GM23338 (cell line): Measurements from ENCODE around the gene CES4A. TPM values are rescaled to one million over a fixed set of nuclear protein-coding genes. Genes with fewer than 3 reads are reported as not detected.

Experiments
- ATAC-seq: fragments of 200-7000 bp; cut with Tn5 transposase; 3 replicates; pipeline ENCODE4 v1.9.1; 2020
- DNase-seq: peaks from one replicate; pipeline ENCODE4 v3.0.0-alpha.2; 2015; ENCODE audit warnings: low spot score
- H2AFZ ChIP-seq: fragments of 200-600 bp; sonication (generic); 2 replicates; pipeline ENCODE4 v1.8.0; 2016; ENCODE audit warnings: antibody characterized with exemption, mild to moderate bottlenecking, moderate library complexity
- H3F3A ChIP-seq: fragments of 200-600 bp; sonication (generic); replicated peaks from 2 replicates; pipeline ENCODE4 v1.8.0; 2017; ENCODE audit warnings: antibody characterized with exemption, mixed run types, low read depth
- H3K27ac ChIP-seq: fragments of 200-600 bp; sonication (generic); 2 replicates; pipeline ENCODE4 v1.6.1; 2016; ENCODE audit warnings: low read depth
- H3K27me3 ChIP-seq: fragments of 200-600 bp; sonication (generic); 2 replicates; pipeline ENCODE4 v1.8.0; 2016; ENCODE audit warnings: mild to moderate bottlenecking, mixed run types, moderate library complexity; ENCODE audit not compliant: insufficient read depth
- H3K36me3 ChIP-seq: fragments of 200-600 bp; sonication (generic); 2 replicates; pipeline ENCODE4 v1.8.0; 2016; ENCODE audit warnings: mild to moderate bottlenecking; ENCODE audit not compliant: insufficient read depth
- H3K4me1 ChIP-seq: fragments of 200-600 bp; sonication (generic); 2 replicates; pipeline ENCODE4 v1.8.0; 2016; ENCODE audit warnings: mild to moderate bottlenecking, moderate library complexity; ENCODE audit not compliant: insufficient read depth
- H3K4me2 ChIP-seq: fragments of 200-600 bp; sonication (generic); 2 replicates; pipeline ENCODE4 v1.7.1; 2017; ENCODE audit warnings: mixed run types
- H3K4me3 ChIP-seq: fragments of 200-600 bp; sonication (generic); 2 replicates; pipeline ENCODE4 v1.6.1; 2016; ENCODE audit warnings: mixed run types
- H3K79me2 ChIP-seq: fragments of 200-600 bp; sonication (generic); replicated peaks from 2 replicates; pipeline ENCODE4 v1.8.0; 2017; ENCODE audit warnings: mild to moderate bottlenecking; ENCODE audit not compliant: insufficient read depth
- H3K9me2 ChIP-seq: fragments of 200-600 bp; sonication (generic); 2 replicates; pipeline ENCODE4 v1.8.0; 2017; ENCODE audit not compliant: insufficient read depth
- H4K20me1 ChIP-seq: fragments of 200-600 bp; sonication (generic); replicated peaks from 2 replicates; pipeline ENCODE4 v1.8.0; 2017; ENCODE audit warnings: mild to moderate bottlenecking; ENCODE audit not compliant: insufficient read depth
- H3K27ac Mint-ChIP-seq: 2 replicates; pipeline ENCODE4 v1.8.0; 2020; ENCODE audit warnings: inconsistent platforms, mild to moderate bottlenecking, moderate library complexity, mixed read lengths
- H3K27me3 Mint-ChIP-seq: 3 replicates; pipeline ENCODE4 v1.8.0; 2022; ENCODE audit warnings: low read depth, mild to moderate bottlenecking, moderate library complexity, mixed read lengths, inconsistent platforms; ENCODE audit not compliant: insufficient read depth, poor library complexity
- H3K36me3 Mint-ChIP-seq: 3 replicates; pipeline ENCODE4 v1.8.0; 2021; ENCODE audit warnings: low read depth, mild to moderate bottlenecking, inconsistent platforms, moderate library complexity, mixed read lengths
- H3K4me1 Mint-ChIP-seq: 3 replicates; pipeline ENCODE4 v1.8.0; 2020; ENCODE audit warnings: mild to moderate bottlenecking, inconsistent platforms, mixed read lengths
- H3K4me3 Mint-ChIP-seq: 3 replicates; pipeline ENCODE4 v1.8.0; 2021; ENCODE audit warnings: moderate library complexity, mild to moderate bottlenecking, inconsistent platforms, mixed read lengths
- H3K9me3 Mint-ChIP-seq: 3 replicates; pipeline ENCODE4 v1.8.0; 2020; ENCODE audit warnings: moderate library complexity, mild to moderate bottlenecking, inconsistent platforms, mixed read lengths
- CREB1 ChIP-seq: fragments of 250-450 bp; sonication (Bioruptor Pico); IDR thresholded peaks from 2 replicates; pipeline ENCODE4 v1.5.0; 2020; ENCODE audit warnings: low read depth, mild to moderate bottlenecking, moderate library complexity
- ETS1 ChIP-seq: IDR thresholded peaks from 2 replicates; pipeline ENCODE4 v1.6.1; 2016; ENCODE audit warnings: antibody characterized with exemption
- EZH2 ChIP-seq: fragments of 200-600 bp; sonication (generic); IDR thresholded peaks from one replicate; pipeline ENCODE4 v1.8.0; 2017; ENCODE audit warnings: antibody characterized with exemption, mild to moderate bottlenecking, low read depth; ENCODE audit not compliant: unreplicated experiment
- EZH2phosphoT487 ChIP-seq: fragments of 200-600 bp; sonication (generic); IDR thresholded peaks from one replicate; pipeline ENCODE4 v1.8.1; 2018; ENCODE audit warnings: antibody characterized with exemption; ENCODE audit not compliant: unreplicated experiment
- JUNB ChIP-seq: IDR thresholded peaks from one replicate; pipeline ENCODE4 v1.6.1; 2016; ENCODE audit warnings: antibody characterized with exemption; ENCODE audit not compliant: unreplicated experiment
- NANOG ChIP-seq: IDR thresholded peaks from 2 replicates; pipeline ENCODE4 v1.6.1; 2016; ENCODE audit warnings: antibody characterized with exemption, borderline replicate concordance
- POLR2AphosphoS5 ChIP-seq: IDR thresholded peaks from 2 replicates; pipeline ENCODE4 v1.6.1; 2016; ENCODE audit warnings: antibody characterized with exemption, low read depth
- REST ChIP-seq: IDR thresholded peaks from one replicate; pipeline ENCODE4 v1.6.1; 2018; ENCODE audit warnings: antibody characterized with exemption; ENCODE audit not compliant: unreplicated experiment
- STAT1 ChIP-seq: IDR thresholded peaks from one replicate; pipeline ENCODE4 v1.6.1; 2016; ENCODE audit warnings: antibody characterized with exemption; ENCODE audit not compliant: unreplicated experiment
- ZNF114 ChIP-seq: fragments of 250-450 bp; sonication (Bioruptor Pico); IDR thresholded peaks from 2 replicates; pipeline ENCODE4 v1.5.0; 2020; ENCODE audit warnings: mild to moderate bottlenecking, moderate library complexity
- ZNF331 ChIP-seq: fragments of 250-450 bp; sonication (Bioruptor Pico); IDR thresholded peaks from 2 replicates; pipeline ENCODE4 v1.5.0; 2020; ENCODE audit warnings: low read depth, mild to moderate bottlenecking, moderate library complexity
- ZNF462 ChIP-seq: fragments of 250-450 bp; sonication (Bioruptor Pico); IDR thresholded peaks from 2 replicates; pipeline ENCODE4 v1.5.0; 2020; ENCODE audit warnings: mild to moderate bottlenecking, moderate library complexity
- polyA plus RNA-seq: library from polyadenylated mRNA; unstranded; fragments of >200 nt; fragmentation: Nextera tagmentation; extraction: Ambion mirVana; gene quantifications from 2 replicates; pipeline ENCODE4 v1.2.1, GENCODE V29; 2016
- total RNA-seq: library from RNA; depleted of rRNA; stranded (reverse); fragments of >200 nt; shearing (Covaris generic); gene quantifications from 2 replicates; pipeline ENCODE4 v1.2.3, GENCODE V29; 2014
- TF ChIP-seq, protein P1 (sequence below), 2 experiments: fragments of 200-600 bp in 1 of 2; sonication (generic) in 1 of 2; conservative IDR thresholded peaks; 2 replicates each; pipeline versions ENCODE4 v1.5.1 to v1.6.1; 2016 to 2017; ENCODE audit warnings: antibody characterized with exemption in 2 of 2, low read depth in 2 of 2, mild to moderate bottlenecking in 2 of 2, moderate library complexity in 1 of 2

CES4A gene
- total and polyA plus RNA-seq, 2 experiments from 2014 or later: 0.10 to 0.42 TPM

DNA sequence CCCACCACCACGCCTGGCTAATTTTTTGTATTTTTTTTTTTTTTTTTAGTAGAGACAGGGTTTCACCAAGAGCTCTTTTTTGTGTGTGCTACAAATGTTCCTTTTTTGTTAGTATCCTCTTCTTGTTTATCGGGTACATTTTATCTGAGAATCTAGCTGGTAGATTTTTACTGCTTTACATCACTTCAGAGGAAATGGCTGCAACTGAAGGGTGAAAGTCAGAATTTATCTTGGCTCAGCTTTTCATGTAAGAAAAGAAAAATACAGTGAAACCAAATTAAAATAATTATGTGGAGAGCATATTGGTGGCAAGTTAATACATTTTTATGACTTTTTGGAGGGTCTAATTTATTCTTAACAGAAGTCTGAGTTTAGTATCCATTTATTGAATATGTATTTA lies 66.5 kb downstream of the CES4A start:
- no peak for ATAC-seq
- no peaks in the 10 kb centered on the region for H3K4me1 ChIP-seq
- H3K27me3 Mint-ChIP-seq: no peaks in the 10 kb centered on the region
- H3K4me1 Mint-ChIP-seq: no peaks in the 10 kb centered on the region
- TF ChIP-seq ZNF331 (CRISPR knock-in tag) (no peak), ZNF462 (CRISPR knock-in tag) (no peak), EZH2phosphoT487 (no peak), ETS1 (no peak), CREB1 (CRISPR knock-in tag) (no peak), JUNB (no peak), STAT1 (no peak), NANOG (no peak), EZH2 (no peak), REST (no peak), POLR2AphosphoS5 (no peak), ZNF114 (no peak)
- TF ChIP-seq, protein P1, sequence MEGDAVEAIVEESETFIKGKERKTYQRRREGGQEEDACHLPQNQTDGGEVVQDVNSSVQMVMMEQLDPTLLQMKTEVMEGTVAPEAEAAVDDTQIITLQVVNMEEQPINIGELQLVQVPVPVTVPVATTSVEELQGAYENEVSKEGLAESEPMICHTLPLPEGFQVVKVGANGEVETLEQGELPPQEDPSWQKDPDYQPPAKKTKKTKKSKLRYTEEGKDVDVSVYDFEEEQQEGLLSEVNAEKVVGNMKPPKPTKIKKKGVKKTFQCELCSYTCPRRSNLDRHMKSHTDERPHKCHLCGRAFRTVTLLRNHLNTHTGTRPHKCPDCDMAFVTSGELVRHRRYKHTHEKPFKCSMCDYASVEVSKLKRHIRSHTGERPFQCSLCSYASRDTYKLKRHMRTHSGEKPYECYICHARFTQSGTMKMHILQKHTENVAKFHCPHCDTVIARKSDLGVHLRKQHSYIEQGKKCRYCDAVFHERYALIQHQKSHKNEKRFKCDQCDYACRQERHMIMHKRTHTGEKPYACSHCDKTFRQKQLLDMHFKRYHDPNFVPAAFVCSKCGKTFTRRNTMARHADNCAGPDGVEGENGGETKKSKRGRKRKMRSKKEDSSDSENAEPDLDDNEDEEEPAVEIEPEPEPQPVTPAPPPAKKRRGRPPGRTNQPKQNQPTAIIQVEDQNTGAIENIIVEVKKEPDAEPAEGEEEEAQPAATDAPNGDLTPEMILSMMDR (conservative IDR thresholded peaks at IDR 0.05; ENCODE audit: low read depth in 2 of 2): no peak
- H3K36me3 ChIP-seq: no peaks in the 10 kb centered on the region
- H3K27ac Mint-ChIP-seq: no peak overlapping the region
- no peak overlapping the region for H3K4me3 ChIP-seq
- H3K27me3 ChIP-seq: no peaks in the 10 kb centered on the region
- H2AFZ ChIP-seq: no peak overlapping the region
- peaks cover 7% of the 10 kb centered on the region for H4K20me1 ChIP-seq
- H3K9me3 Mint-ChIP-seq: no peaks in the 10 kb centered on the region
- H3F3A ChIP-seq: no peaks in the 10 kb centered on the region
- no peak for DNase-seq
- H3K4me2 ChIP-seq: no peak overlapping the region
- H3K36me3 Mint-ChIP-seq: no peaks in the 10 kb centered on the region
- no peak overlapping the region for H3K4me3 Mint-ChIP-seq
- H3K9me2 ChIP-seq: no peaks in the 10 kb centered on the region
- peaks cover 3% of the 10 kb centered on the region for H3K79me2 ChIP-seq
- H3K27ac ChIP-seq: no peak overlapping the region
